Ovary (tissue), 9 donors: ENCODE measurements around the gene MAP4. TPM values are rescaled to one million over a fixed set of nuclear protein-coding genes. Genes with fewer than 3 reads are reported as not detected.

ENCODE experiments used
- DNase-seq, 5 donors: peaks; one replicate each; pipeline ENCODE4 v3.0.0-alpha.2; 2019 to 2020
- H3K27ac ChIP-seq, 2 donors: fragments of 200-600 bp; one replicate each; pipeline versions ENCODE4 v1.5.1 to v1.8.0; 2019 to 2022
- H3K27me3 ChIP-seq: fragments of 200-600 bp; one replicate; pipeline ENCODE4 v1.8.0; 2022
- H3K36me3 ChIP-seq: fragments of 200-600 bp; sonication (generic); one replicate; pipeline ENCODE4 v1.5.1; 2019
- H3K4me1 ChIP-seq: one replicate; pipeline ENCODE4 v1.8.1; 2013; ENCODE audit warnings: mild to moderate bottlenecking, moderate library complexity; ENCODE audit not compliant: insufficient read depth
- H3K4me3 ChIP-seq: fragments of 200-600 bp; sonication (generic); one replicate; pipeline ENCODE4 v1.5.1; 2017
- H3K9me3 ChIP-seq, 2 donors: fragments of 200-600 bp in 1 of 2; sonication (generic) in 1 of 2; one replicate each; pipeline versions ENCODE4 v1.5.1 to v1.8.1; 2013 to 2019; ENCODE audit warnings: mild to moderate bottlenecking in 1 of 2, moderate library complexity in 1 of 2
- CTCF ChIP-seq, 3 donors: fragments of 450-650 bp in 2 of 3; fragments of 200-600 bp in 1 of 3; IDR thresholded peaks; one replicate each; pipeline versions ENCODE4 v1.5.1 to v1.8.0; 2016 to 2022; ENCODE audit warnings: antibody characterized with exemption in 3 of 3, mild to moderate bottlenecking in 1 of 3
- EP300 ChIP-seq: sonication (generic); formaldehyde crosslinking; IDR thresholded peaks from one replicate; pipeline ENCODE4 v1.6.1; 2017; ENCODE audit warnings: antibody characterized with exemption
- POLR2A ChIP-seq: fragments of 450-650 bp; IDR thresholded peaks from one replicate; pipeline ENCODE4 v1.6.1; 2017; ENCODE audit warnings: antibody characterized with exemption, mild to moderate bottlenecking, moderate library complexity
- WGBS, 3 donors: extraction: QIAGEN DNeasy Blood & Tissue Kit in 1 of 3; methylation state at CpG; one replicate each; pipeline versions ENCODE4 v1.1.5 to v1.1.7; 2013 to 2017; 5-methylcytosine and 5-hydroxymethylcytosine counted together
- intact Hi-C, 4 donors: fragments of 100-400 bp; cut with DNase I; formaldehyde crosslinking; loops; one replicate each; pipeline versions ENCODE4 v1.11.0 to v1.15.1; 2022 to 2023
- polyA plus RNA-seq, 2 donors: library from polyadenylated mRNA; stranded (reverse); fragments of 200-250 nt in 1 of 2; fragments of 350-450 nt in 1 of 2; fragmentation: Illumina TruSeq in 1 of 2; extraction: RNeasy Lipid Tissue Mini Kit (QIAGEN cat#74804) in 1 of 2; gene quantifications; one replicate each; pipeline ENCODE4 v1.2.3, GENCODE V29; 2013 to 2014
- total RNA-seq, 7 donors: library from RNA; depleted of rRNA in 2 of 7; stranded (reverse); fragments of >200 nt in 2 of 7; fragmentation: NEBNext Ultra II Directional in 3 of 7; extraction: Animal tissue kit (Norgen Biotek cat#: 25700) in 3 of 7; gene quantifications; one replicate each; pipeline versions ENCODE4 v1.1.0 to v1.2.4, GENCODE V29; 2016 to 2023
- donor health status: DM: no; HTN: no; CAD: no; lungs with moderate emphysema.
- donor health status: DM: no; HTN: no; CAD: no.
- donor health status: Bipolar disorder and iron deficiency.
- donor health status: DM: yes; HTN: yes; CAD: no.
- donor health status: DM: no; HTN: no; CAD: no.
- donor health status: DM: yes; HTN: yes; CAD: no.

The MAP4 gene
- total and polyA plus RNA-seq, 9 donors: 64.9 to 271 (median 196) TPM

DNA sequence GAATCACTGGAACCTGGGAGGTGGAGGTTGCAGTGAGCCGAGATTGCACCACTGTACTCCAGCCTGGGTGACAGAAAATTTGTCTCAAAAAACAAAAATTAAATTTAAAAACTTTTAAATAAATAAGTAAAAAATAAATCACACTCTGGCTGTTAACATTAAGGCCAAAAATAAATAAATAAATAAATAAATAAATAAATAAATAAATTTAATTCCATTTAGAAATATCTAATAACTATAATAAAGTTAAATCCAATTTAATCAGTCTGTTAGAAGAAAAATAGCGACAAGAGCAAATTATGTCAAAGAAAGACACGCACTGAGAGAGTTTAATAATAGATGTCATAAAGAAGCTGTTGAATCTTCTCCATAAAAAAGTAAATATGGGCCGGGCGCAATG lies 13.4 kb downstream of the MAP4 start:
- Histone ChIP-seq H3K4me1 (no peaks in the 10 kb centered on the region), H3K27me3 (no peaks in the 10 kb centered on the region), H3K4me3 (no peak overlapping the region), H3K9me3 (no peaks in the 10 kb centered on the region), H3K27ac (no peak overlapping the region), H3K36me3 (no peaks in the 10 kb centered on the region)
- TF ChIP-seq POLR2A (no peak), EP300 (no peak), CTCF (IDR thresholded peaks at IDR 0.05) (no peak)
- WGBS, 3 donors: 95 to 98% (median 95%) methylated on average over 5 of the region's 5 CpGs
- DNase-seq: no peak
- intact Hi-C loops: no loop called here

DNA sequence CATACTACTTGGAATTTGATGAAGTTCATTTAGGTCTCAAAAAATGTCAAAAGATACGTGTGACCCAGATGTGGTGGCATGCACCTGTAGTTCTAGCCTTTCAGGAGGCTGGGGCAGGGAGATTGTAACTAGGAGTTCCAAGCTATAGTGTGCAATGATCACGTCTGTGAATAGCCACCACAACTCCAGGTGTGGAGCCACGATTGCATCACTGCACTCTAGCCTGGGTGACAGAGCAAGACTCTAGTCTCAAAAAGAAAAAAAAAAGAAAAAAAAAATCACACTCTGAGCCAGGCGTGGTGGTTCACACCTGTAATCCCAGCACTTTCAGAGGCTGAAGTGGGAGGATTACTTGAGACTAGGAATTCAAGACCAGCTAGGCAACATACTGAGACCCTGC lies 14.2 kb downstream of the MAP4 start:
- H3K4me1 ChIP-seq: no peaks in the 10 kb centered on the region
- 93 to 96% (median 95%) methylated on average over 4 of the region's 4 CpGs for WGBS, 3 donors
- no peaks in the 10 kb centered on the region for H3K9me3 ChIP-seq
- no peak for DNase-seq
- H3K27me3 ChIP-seq: no peaks in the 10 kb centered on the region
- intact Hi-C loops: no loop called here
- no peak overlapping the region for H3K4me3 ChIP-seq
- TF ChIP-seq EP300: no peak
- TF ChIP-seq CTCF (IDR thresholded peaks at IDR 0.05): no peak
- no peak for TF ChIP-seq POLR2A
- no peaks in the 10 kb centered on the region for H3K36me3 ChIP-seq
- H3K27ac ChIP-seq: no peak overlapping the region

- H3K27me3 ChIP-seq: no peaks in the 10 kb centered on the region
- no peaks in the 10 kb centered on the region for H3K36me3 ChIP-seq
- no peak for DNase-seq
- no peaks in the 10 kb centered on the region for H3K9me3 ChIP-seq
- TF ChIP-seq EP300 (no peak), POLR2A (no peak), CTCF (IDR thresholded peaks at IDR 0.05) (no peak)
- 85 to 99% (median 96%) methylated on average over 2 of the region's 2 CpGs for WGBS, 3 donors
- H3K4me1 ChIP-seq: no peaks in the 10 kb centered on the region
- no peak overlapping the region for H3K4me3 ChIP-seq
- no peak overlapping the region for H3K27ac ChIP-seq
- intact Hi-C loops: no loop called here
Measured at GRCh38 chr3:48000212-48000611, 16.0 kb downstream of the MAP4 start.

DNA sequence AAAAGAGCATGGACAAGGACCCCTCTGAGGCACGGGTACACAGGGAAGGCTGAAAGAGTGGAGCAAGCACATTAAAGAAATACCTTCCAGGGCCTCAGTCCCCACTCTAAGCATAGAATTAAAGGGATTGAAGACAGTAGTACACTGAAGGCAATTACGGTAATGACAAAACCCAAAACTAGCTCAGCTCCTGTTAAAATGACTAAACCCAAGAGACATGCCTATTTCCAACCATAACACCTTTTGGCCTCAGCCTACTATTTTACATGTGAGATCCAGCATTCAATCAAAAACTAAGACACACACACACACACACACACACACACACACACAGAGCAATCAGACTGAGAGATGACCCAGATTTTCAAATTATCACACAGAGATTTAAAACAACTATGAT lies 19.8 kb downstream of the MAP4 start:
- no peak overlapping the region for H3K4me3 ChIP-seq
- H3K4me1 ChIP-seq: no peaks in the 10 kb centered on the region
- DNase-seq: no peak
- H3K27ac ChIP-seq: no peak overlapping the region
- intact Hi-C loops: loop anchor here in 1 of 4 donors (10.0 kb wide), 1 partner anchor 158 kb away; no protein-coding TSS in a partner anchor
- no peaks in the 10 kb centered on the region for H3K36me3 ChIP-seq
- no peaks in the 10 kb centered on the region for H3K9me3 ChIP-seq
- no peak for TF ChIP-seq CTCF (IDR thresholded peaks at IDR 0.05)
- no peak for TF ChIP-seq POLR2A
- no peak for TF ChIP-seq EP300
- 97 to 100% (median 98%) methylated on average over 2 of the region's 2 CpGs for WGBS, 3 donors
- H3K27me3 ChIP-seq: no peaks in the 10 kb centered on the region
